GM12878 (cell line): ENCODE results near the gene ANAPC5.
"Not testable (repeated sequence)": the region's sequence is repeated elsewhere in the genome, so short reads cannot be mapped to it uniquely, and the experiment has no call there.

Source experiments
- CTCF ChIP-seq, 3 experiments: IDR thresholded peaks in 2 of 3; conservative IDR thresholded peaks in 1 of 3; 2 replicates each; pipeline ENCODE4 v1.5.1; 2011; ENCODE audit warnings: low read depth in 3 of 3, low read length in 3 of 3, mild to moderate bottlenecking in 3 of 3, control low read depth in 2 of 3, moderate library complexity in 2 of 3, inconsistent platforms in 1 of 3, mixed read lengths in 1 of 3; ENCODE audit not compliant: control insufficient read depth in 2 of 3, insufficient read depth in 1 of 3; ENCODE audit errors: extremely low read depth in 1 of 3
- IKZF2 ChIP-seq, 2 experiments: fragments of 450-650 bp; IDR thresholded peaks; 2 replicates each; pipeline ENCODE4 v1.6.1; 2017; ENCODE audit warnings: mild to moderate bottlenecking in 2 of 2, moderate library complexity in 2 of 2
- SP1 ChIP-seq: IDR thresholded peaks from one replicate; pipeline ENCODE4 v1.6.1; 2011; ENCODE audit warnings: low read depth, low read length

GRCh38 chr12:121281116-121281515 lies 71.1 kb downstream of the ANAPC5 start:
- TF ChIP-seq CTCF (IDR thresholded peaks at IDR 0.05 in 2 of 3, conservative IDR thresholded peaks at IDR 0.05 in 1 of 3; ENCODE audit: control insufficient read depth in 2 of 3, extremely low read depth in 1 of 3, insufficient read depth in 1 of 3, low read depth in 3 of 3, low read length in 3 of 3); IKZF2 (IDR thresholded peaks at IDR 0.05); SP1: not testable (repeated sequence)
